ENCODE data around the gene ZNHIT3.

DNA sequence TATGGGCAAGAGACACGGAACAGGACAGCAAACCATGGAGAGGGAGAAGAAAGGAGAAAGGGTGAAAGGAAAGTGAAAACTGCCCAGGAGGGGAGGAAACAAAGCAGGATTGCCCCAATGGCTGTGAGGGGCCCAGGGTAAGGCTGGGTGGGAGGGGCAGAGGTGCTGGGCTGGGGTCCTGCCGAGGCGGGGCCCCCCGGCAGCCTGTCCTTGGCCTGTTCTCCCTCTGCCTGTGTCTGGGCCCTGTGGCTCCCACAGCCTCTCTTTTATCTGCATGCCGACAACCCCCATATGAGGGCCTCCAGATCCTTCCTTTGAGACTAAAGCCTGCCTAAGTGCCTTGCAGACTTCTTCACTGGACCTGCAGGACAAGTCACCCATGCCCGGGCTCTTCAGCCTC is 15.5 kb downstream of the ZNHIT3 start:
- TF ChIP-seq, protein P1, sequence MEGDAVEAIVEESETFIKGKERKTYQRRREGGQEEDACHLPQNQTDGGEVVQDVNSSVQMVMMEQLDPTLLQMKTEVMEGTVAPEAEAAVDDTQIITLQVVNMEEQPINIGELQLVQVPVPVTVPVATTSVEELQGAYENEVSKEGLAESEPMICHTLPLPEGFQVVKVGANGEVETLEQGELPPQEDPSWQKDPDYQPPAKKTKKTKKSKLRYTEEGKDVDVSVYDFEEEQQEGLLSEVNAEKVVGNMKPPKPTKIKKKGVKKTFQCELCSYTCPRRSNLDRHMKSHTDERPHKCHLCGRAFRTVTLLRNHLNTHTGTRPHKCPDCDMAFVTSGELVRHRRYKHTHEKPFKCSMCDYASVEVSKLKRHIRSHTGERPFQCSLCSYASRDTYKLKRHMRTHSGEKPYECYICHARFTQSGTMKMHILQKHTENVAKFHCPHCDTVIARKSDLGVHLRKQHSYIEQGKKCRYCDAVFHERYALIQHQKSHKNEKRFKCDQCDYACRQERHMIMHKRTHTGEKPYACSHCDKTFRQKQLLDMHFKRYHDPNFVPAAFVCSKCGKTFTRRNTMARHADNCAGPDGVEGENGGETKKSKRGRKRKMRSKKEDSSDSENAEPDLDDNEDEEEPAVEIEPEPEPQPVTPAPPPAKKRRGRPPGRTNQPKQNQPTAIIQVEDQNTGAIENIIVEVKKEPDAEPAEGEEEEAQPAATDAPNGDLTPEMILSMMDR (IDR thresholded peaks at IDR 0.05) = no peak
- no peak for TF ChIP-seq POLR2A (IDR thresholded peaks at IDR 0.05)

All from right lobe of liver (tissue), 4 donors.